ENCODE data around the gene ANGEL1.

The ANGEL1 gene

DNA sequence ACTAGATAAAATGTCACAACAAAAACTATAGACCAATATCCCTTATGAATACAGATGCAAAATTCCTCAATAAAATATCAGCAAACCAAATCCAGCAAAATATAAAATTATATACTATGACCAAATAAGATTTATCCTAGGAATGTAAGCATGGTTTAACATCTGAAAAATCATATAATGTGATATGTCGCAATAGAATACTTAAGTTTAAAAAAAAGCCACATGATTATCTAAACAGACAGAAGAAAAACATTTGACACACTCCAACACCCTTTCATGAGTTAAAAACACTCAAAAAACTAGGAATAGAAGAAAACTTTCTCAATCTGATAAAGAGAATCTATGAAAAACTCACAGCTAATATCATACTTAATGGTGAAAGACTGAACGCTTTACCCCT is 20.3 kb downstream of the ANGEL1 start:
- no peak for DNase-seq (ENCODE audit: low read depth)
- no peak overlapping the region for H3K4me3 ChIP-seq (ENCODE audit: control insufficient read depth, low read depth, low read length)
- TF ChIP-seq, protein P1, sequence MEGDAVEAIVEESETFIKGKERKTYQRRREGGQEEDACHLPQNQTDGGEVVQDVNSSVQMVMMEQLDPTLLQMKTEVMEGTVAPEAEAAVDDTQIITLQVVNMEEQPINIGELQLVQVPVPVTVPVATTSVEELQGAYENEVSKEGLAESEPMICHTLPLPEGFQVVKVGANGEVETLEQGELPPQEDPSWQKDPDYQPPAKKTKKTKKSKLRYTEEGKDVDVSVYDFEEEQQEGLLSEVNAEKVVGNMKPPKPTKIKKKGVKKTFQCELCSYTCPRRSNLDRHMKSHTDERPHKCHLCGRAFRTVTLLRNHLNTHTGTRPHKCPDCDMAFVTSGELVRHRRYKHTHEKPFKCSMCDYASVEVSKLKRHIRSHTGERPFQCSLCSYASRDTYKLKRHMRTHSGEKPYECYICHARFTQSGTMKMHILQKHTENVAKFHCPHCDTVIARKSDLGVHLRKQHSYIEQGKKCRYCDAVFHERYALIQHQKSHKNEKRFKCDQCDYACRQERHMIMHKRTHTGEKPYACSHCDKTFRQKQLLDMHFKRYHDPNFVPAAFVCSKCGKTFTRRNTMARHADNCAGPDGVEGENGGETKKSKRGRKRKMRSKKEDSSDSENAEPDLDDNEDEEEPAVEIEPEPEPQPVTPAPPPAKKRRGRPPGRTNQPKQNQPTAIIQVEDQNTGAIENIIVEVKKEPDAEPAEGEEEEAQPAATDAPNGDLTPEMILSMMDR (IDR thresholded peaks at IDR 0.05; ENCODE audit: control insufficient read depth, insufficient read depth, low read depth, low read length, missing control alignments) = no peak

GRCh38 chr14:76786601-76787000 is 26.1 kb downstream of the ANGEL1 start:
- DNase-seq (ENCODE audit: low read depth) = no peak
- TF ChIP-seq, protein P1 (IDR thresholded peaks at IDR 0.05; ENCODE audit: control insufficient read depth, insufficient read depth, low read depth, low read length, missing control alignments) = no peak

DNA sequence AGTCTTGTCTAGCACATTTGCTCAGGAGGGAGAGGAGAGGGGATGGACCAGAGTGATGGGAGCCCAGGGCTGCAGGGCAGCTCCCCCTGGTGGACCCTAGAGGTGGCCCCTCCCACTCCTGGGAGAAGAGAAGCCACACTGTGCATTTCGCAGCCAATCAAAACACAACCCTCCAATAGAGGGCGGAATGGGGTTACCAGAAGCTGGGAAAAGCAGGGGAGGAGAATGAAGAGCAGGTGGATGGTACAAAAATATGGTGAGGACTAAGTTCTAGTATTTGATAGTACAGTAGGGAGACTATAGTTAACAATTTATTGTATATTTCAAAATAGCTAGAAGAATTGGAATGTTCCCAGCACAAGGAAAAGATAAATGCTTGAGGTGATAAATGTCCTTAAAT is 27.8 kb downstream of the ANGEL1 start:
- DNase-seq (ENCODE audit: low read depth) = peak; percentile 23
- H3K4me3 ChIP-seq (ENCODE audit: control insufficient read depth, low read depth, low read length) = no peak overlapping the region
- TF ChIP-seq, protein P1 (IDR thresholded peaks at IDR 0.05; ENCODE audit: control insufficient read depth, insufficient read depth, low read depth, low read length, missing control alignments) = peak; percentile 97

More at GRCh38 chr14:76786601-76787000, 26.1 kb downstream of the ANGEL1 start:
- H3K4me3 ChIP-seq (ENCODE audit: control insufficient read depth, low read depth, low read length) = no peak overlapping the region

GRCh38 chr14:76784266-76784874 is 28.3 kb downstream of the ANGEL1 start:
- DNase-seq (ENCODE audit: low read depth) = no peak
- TF ChIP-seq, protein P1 (IDR thresholded peaks at IDR 0.05; ENCODE audit: control insufficient read depth, insufficient read depth, low read depth, low read length, missing control alignments) = no peak
- H3K4me3 ChIP-seq (ENCODE audit: control insufficient read depth, low read depth, low read length) = no peak overlapping the region

- TF ChIP-seq, protein P1 (IDR thresholded peaks at IDR 0.05; ENCODE audit: control insufficient read depth, insufficient read depth, low read depth, low read length, missing control alignments) = no peak
- H3K4me3 ChIP-seq (ENCODE audit: control insufficient read depth, low read depth, low read length) = no peak overlapping the region
- DNase-seq (ENCODE audit: low read depth) = no peak
Observed at GRCh38 chr14:76782885-76783566, 29.7 kb downstream of the ANGEL1 start.

DNA sequence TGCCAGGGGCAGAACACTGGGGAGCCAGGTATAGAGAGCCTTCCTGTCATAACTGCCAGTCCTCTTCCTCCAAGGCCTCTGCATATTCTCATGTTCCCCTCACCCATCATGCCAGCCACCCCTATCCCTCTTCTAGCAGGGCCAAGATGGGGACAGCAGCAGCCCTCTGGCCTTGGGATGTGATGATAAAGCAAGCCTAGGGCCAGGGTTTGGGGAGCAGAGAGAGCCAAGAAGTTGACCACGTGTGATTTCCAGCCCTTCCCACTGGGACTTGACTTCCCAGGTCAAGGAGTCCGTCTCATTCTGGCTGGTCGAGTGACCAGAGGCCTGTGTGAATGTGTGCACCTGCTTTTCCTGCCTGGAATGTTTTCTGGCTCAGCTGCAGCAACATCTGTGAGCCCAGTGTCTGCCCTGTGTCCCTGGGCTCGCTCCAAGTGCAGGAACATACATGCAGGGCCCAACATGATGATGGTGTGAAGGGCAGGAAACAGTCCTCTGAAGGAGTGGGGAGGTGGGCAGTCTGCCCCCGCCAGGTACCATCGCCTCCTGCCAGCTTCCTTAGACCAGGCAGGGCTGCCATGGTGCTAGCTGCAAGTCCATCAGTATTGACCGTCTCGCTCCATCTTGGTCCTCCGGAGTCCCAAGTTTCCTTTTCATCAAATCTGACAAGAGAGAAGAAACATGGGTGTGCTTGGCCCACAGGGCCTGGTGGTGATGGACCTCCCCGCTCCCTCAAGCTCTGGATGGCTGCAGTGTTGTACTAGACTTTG is 30.4 kb downstream of the ANGEL1 start:
- H3K4me3 ChIP-seq (ENCODE audit: control insufficient read depth, low read depth, low read length) = no peak overlapping the region
- TF ChIP-seq, protein P1 (IDR thresholded peaks at IDR 0.05; ENCODE audit: control insufficient read depth, insufficient read depth, low read depth, low read length, missing control alignments) = no peak
- no peak for DNase-seq (ENCODE audit: low read depth)
